MCF 10A (cell line): Measurements from ENCODE around the gene ABT1. TPM values are rescaled to one million over a fixed set of nuclear protein-coding genes. Genes with fewer than 3 reads are reported as not detected.

ENCODE experiments used
- BruUV-seq: library from RNA; stranded (reverse); fragments of 400-500 nt; replicated peaks from 2 replicates; lab custom pipeline; 2021; lab: Mats Ljungman, UMichigan
- CTCF ChIA-PET: fragments of 300-600 bp; sonication (Branson Sonifier 250); formaldehyde crosslinking; extraction: SDS; loops from one replicate; lab custom pipeline; 2021; ENCODE audit warnings: antibody characterized with exemption, inconsistent platforms; lab: Yijun Ruan, JAX
- POLR2A ChIA-PET: fragments of 300-600, 350-650 bp; sonication (Branson Sonifier 250); formaldehyde crosslinking; extraction: SDS; loops from one replicate; lab custom pipeline; 2020; ENCODE audit warnings: antibody characterized with exemption, inconsistent platforms; lab: Yijun Ruan, JAX
- DNase-seq: peaks from one replicate; pipeline ENCODE4 v3.0.0-alpha.2; 2018; ENCODE audit not compliant: unreplicated experiment
- H3K27ac Mint-ChIP-seq: one replicate; pipeline ENCODE4 v1.8.0; 2022; ENCODE audit warnings: mild to moderate bottlenecking, low read depth, mixed read lengths; ENCODE audit not compliant: unreplicated experiment
- H3K27me3 Mint-ChIP-seq: one replicate; pipeline ENCODE4 v1.8.0; 2022; ENCODE audit warnings: mixed read lengths; ENCODE audit not compliant: insufficient read depth, unreplicated experiment
- H3K36me3 Mint-ChIP-seq: one replicate; pipeline ENCODE4 v1.8.0; 2022; ENCODE audit warnings: mild to moderate bottlenecking, moderate library complexity, mixed read lengths; ENCODE audit not compliant: insufficient read depth, unreplicated experiment
- H3K4me1 Mint-ChIP-seq: one replicate; pipeline ENCODE4 v1.8.0; 2022; ENCODE audit warnings: mixed read lengths; ENCODE audit not compliant: insufficient read depth, unreplicated experiment
- H3K4me3 Mint-ChIP-seq: one replicate; pipeline ENCODE4 v1.8.0; 2022; ENCODE audit warnings: mild to moderate bottlenecking, moderate library complexity, mixed read lengths; ENCODE audit not compliant: unreplicated experiment
- H3K9me3 Mint-ChIP-seq: one replicate; pipeline ENCODE4 v1.8.0; 2022; ENCODE audit warnings: mixed read lengths; ENCODE audit not compliant: unreplicated experiment
- intact Hi-C: fragments of 100-400 bp; cut with micrococcal nuclease; formaldehyde crosslinking; loops from 2 replicates; pipeline ENCODE4 v1.14.1; 2022
- total RNA-seq: library from RNA; stranded (reverse); gene quantifications from 2 replicates; pipeline ENCODE4 v1.2.3, GENCODE V29; 2022
- TF ChIP-seq, protein P1 (sequence below): fragments of 200-600 bp; IDR thresholded peaks from one replicate; pipeline ENCODE4 v1.8.0; 2022; ENCODE audit warnings: antibody characterized with exemption, mild to moderate bottlenecking; ENCODE audit not compliant: unreplicated experiment

The ABT1 gene
- total RNA-seq, 1 experiment from 2014 or later, result 12.9 TPM

DNA sequence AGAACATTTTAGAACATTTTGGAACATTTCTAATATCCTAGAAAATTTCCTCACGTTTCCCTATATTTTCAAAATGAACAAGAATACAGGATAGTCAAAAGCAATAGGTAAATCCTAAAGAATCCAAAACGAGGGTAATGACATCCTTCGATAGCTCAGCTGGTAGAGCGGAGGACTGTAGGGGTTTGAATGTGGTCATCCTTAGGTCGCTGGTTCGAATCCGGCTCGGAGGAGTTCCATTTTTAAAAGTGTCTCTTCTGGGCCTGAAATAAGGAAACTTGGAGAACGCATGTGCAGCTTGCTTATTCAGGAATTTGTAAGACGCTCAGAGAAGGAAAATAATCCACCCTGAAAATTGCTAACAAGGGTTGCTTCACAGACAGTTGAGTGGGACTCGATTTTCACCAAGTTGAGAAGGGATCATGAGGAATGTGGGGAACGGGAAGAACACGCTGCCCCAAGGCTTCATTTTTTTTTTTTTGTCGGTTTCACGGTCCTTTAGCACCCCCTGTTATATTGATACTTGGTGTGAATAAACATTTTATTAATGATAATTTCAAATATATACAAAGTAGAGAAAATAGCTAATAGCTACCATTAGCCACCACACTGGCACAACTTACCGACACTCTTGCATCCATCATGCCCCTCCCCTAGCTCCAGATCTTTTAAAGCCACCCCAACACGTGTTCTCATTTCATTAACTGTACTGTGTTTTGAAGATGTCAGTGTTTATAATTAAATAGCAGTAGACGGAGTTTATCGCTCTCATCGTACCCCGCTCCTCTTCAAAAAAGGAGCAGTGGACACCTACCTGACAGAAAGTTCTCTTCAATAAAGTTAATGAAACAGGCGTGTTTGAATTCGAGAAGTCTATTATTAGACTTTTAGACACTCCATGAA is 1.8 kb upstream of the ABT1 start:
- no peak overlapping the region for H3K4me3 Mint-ChIP-seq
- H3K4me1 Mint-ChIP-seq, result peaks cover 6% of the 10 kb centered on the region
- H3K9me3 Mint-ChIP-seq, result no peaks in the 10 kb centered on the region
- TF ChIP-seq, protein P1, sequence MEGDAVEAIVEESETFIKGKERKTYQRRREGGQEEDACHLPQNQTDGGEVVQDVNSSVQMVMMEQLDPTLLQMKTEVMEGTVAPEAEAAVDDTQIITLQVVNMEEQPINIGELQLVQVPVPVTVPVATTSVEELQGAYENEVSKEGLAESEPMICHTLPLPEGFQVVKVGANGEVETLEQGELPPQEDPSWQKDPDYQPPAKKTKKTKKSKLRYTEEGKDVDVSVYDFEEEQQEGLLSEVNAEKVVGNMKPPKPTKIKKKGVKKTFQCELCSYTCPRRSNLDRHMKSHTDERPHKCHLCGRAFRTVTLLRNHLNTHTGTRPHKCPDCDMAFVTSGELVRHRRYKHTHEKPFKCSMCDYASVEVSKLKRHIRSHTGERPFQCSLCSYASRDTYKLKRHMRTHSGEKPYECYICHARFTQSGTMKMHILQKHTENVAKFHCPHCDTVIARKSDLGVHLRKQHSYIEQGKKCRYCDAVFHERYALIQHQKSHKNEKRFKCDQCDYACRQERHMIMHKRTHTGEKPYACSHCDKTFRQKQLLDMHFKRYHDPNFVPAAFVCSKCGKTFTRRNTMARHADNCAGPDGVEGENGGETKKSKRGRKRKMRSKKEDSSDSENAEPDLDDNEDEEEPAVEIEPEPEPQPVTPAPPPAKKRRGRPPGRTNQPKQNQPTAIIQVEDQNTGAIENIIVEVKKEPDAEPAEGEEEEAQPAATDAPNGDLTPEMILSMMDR, result no peak
- DNase-seq, result peak; percentile 52
- intact Hi-C loops, result loop anchor here (1.0 to 5.0 kb wide), 4 partner anchors 18 to 378 kb away; a partner anchor contains a TSS
- no peak overlapping the region for H3K27ac Mint-ChIP-seq
- H3K36me3 Mint-ChIP-seq, result peaks cover 30% of the 10 kb centered on the region
- POLR2A ChIA-PET, result interaction anchor here (0.6 to 3.5 kb wide), 33 partner anchors 10 to 1300 kb away, joined by 3 to 31 read pairs (median 4); partner anchors contain the start of genes BTN2A1 and HMGN4
- CTCF ChIA-PET, result interaction anchor here (0.5 to 8.7 kb wide), 26 partner anchors 8 to 1295 kb away, joined by 3 to 84 read pairs (median 4); partner anchors contain the start of gene HMGN4
- BruUV-seq, result no TSS peak
- H3K27me3 Mint-ChIP-seq, result no peaks in the 10 kb centered on the region

DNA sequence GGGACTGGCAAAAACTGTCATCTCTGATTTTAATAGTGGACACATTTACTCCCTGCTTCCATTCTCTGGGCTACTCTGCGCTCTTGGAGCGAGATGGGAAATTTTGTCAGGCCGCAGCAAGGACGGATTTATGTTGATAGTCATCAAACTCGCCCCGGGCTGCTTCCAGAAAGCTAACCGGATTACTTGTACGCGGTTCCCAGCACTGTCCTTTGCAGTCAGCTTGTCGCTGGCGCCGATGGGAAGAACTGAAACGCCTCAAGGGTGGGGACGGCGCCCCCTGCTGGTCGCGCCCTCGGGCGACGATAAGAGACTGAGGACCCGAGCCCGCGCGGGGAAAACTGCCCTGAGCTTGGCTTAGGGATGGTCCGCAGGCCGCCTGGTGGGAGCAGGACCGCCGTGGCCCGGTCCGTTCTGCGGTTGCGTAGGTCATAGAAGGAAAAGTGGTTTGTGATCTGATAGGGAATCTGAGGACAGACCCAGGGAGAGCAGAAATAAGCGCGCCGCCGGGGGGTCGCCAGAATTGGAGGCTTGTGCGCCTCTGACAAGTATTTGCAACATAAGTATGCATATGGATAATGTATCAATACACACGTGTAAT is 984 bp upstream of the ABT1 start:
- Mint-ChIP-seq H3K27ac (no peak overlapping the region), H3K4me3 (no peak overlapping the region), H3K27me3 (no peaks in the 10 kb centered on the region), H3K4me1 (peaks cover 6% of the 10 kb centered on the region), H3K9me3 (no peaks in the 10 kb centered on the region), H3K36me3 (peaks cover 32% of the 10 kb centered on the region)
- ChIA-PET CTCF (interaction anchor here (0.5 to 8.7 kb wide), 21 partner anchors 8 to 697 kb away, joined by 3 to 84 read pairs (median 4); partner anchors contain the start of gene HMGN4), POLR2A (interaction anchor here (0.5 to 3.5 kb wide), 31 partner anchors 11 to 1867 kb away, joined by 3 to 31 read pairs (median 4); partner anchors contain the start of genes BTN2A1 and HMGN4)
- intact Hi-C loops, result loop anchor here (1.0 to 5.0 kb wide), 5 partner anchors 18 to 420 kb away; a partner anchor contains a TSS
- peak; percentile 88 for DNase-seq
- BruUV-seq, result no TSS peak
- TF ChIP-seq, protein P1, result peak; percentile 91

DNA sequence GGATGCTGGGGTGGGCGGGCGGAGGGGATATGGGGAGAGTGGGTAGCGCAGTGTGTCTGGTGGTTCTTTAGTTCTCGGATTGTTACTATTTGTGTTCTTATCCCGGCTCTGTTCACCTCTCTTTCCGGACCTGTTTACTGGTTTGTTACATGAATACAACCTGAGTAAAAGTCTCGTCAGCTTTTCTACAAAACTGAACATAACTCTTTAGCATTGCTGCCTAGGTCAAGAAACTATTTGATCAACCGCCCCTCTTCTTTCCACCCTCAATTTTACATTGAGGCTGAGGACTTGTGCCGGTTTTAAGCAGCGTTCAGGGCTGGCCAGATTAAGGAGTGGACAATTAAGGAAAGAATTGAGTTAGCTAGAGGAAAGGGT is 625 bp downstream of the ABT1 start:
- H3K36me3 Mint-ChIP-seq, result peaks cover 32% of the 10 kb centered on the region
- H3K4me3 Mint-ChIP-seq, result no peak overlapping the region
- TSS peak; percentile 38 for BruUV-seq
- CTCF ChIA-PET, result interaction anchor here (0.6 kb wide), 1 partner anchor 11 kb away, joined by 3 read pairs; no protein-coding TSS in a partner anchor
- H3K4me1 Mint-ChIP-seq, result peaks cover 6% of the 10 kb centered on the region
- H3K27ac Mint-ChIP-seq, result no peak overlapping the region
- TF ChIP-seq, protein P1, result no peak
- DNase-seq, result no peak
- H3K27me3 Mint-ChIP-seq, result no peaks in the 10 kb centered on the region
- H3K9me3 Mint-ChIP-seq, result no peaks in the 10 kb centered on the region
- intact Hi-C loops, result loop anchor here (5.0 kb wide), 1 partner anchor 380 kb away; a partner anchor contains a TSS
- POLR2A ChIA-PET, result interaction anchor here (0.6 to 0.7 kb wide), 2 partner anchors 423 to 522 kb away, joined by 3 to 5 read pairs; no protein-coding TSS in a partner anchor
